Stimulated activated CD4-positive, alpha-beta T cell treated with anti-CD3 and anti-CD28 coated beads, TNF-alpha, amount 100 ng/mL, for 1 hour (primary cell): ENCODE results near the gene PGAM5.
"Not testable (repeated sequence)": the region's sequence is repeated elsewhere in the genome, so short reads cannot be mapped to it uniquely, and the experiment has no call there.

Experiments used
- DNase-seq, 3 donors: peaks; one replicate each; pipeline ENCODE4 v3.0.0-alpha.2; 2020; ENCODE audit warnings: low read depth in 3 of 3, low spot score in 1 of 3

The PGAM5 gene

DNA sequence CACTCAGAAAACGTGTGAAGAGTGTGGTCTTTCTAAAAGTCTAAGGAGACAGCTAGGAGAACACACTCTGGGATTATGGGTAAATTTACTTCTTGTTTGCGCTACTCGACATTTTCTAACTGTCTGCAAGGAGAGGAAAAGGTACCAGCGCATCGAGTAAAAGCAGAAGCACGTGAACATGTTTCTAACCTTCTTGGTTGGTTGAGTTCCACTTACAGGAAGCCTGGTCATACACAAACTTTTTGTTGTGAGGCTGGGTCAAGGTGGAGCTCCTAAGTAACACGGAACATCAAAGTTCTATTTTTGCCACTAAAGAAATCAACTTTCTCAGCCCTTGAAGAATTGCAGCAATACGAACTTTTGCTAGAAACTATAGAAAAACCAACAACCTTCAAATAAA lies 31.0 kb downstream of the PGAM5 start:
- DNase-seq = no peak

DNA sequence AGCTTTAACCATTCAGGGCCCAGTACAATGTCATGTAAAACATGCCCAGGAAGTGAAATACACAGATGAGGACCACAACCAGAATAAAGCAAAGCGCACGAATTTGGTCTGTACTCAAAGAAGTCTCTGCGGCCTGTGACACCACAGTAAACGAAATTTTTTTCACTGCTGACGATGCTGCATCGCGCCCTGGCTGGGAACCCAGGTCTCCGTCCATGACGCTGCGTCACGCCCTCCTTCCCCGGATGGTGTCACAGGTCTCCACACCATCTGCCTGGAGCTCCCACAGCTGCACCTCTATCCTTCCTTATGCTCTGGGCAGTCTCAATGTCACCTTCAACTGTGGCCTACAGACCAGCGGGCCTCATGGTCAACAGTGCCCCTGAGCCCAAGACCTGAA lies 33.2 kb downstream of the PGAM5 start:
- no peak for DNase-seq

- DNase-seq = no peak
Observed at GRCh38 chr12:132746613-132747012, 36.0 kb downstream of the PGAM5 start.

- no peak for DNase-seq
Observed at GRCh38 chr12:132747395-132747794, 36.8 kb downstream of the PGAM5 start.

DNA sequence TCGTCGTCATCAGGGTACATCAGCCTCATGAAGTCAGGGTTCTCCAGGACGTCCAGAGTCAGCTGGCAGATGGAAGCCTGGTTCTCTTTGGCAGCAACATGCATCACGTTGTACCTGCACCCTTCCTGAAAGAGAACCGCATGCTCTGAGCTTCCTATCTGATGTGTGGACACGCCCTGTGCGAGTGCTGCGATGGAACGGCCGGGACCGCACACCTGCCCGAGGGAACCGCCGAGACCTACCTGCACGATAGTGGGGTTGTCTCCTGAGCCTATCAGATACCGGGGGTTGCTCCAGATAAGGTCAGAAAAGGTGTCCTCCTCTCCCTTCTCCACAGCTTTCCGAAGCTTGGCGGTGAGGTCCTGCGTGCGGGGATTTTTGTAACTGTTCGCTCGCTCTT lies 37.3 kb downstream of the PGAM5 start:
- DNase-seq = no peak

GRCh38 chr12:132748319-132748718 lies 37.7 kb downstream of the PGAM5 start:
- no peak for DNase-seq

- DNase-seq = not testable (repeated sequence)
Observed at GRCh38 chr12:132753670-132754069, 43.0 kb downstream of the PGAM5 start.

DNA sequence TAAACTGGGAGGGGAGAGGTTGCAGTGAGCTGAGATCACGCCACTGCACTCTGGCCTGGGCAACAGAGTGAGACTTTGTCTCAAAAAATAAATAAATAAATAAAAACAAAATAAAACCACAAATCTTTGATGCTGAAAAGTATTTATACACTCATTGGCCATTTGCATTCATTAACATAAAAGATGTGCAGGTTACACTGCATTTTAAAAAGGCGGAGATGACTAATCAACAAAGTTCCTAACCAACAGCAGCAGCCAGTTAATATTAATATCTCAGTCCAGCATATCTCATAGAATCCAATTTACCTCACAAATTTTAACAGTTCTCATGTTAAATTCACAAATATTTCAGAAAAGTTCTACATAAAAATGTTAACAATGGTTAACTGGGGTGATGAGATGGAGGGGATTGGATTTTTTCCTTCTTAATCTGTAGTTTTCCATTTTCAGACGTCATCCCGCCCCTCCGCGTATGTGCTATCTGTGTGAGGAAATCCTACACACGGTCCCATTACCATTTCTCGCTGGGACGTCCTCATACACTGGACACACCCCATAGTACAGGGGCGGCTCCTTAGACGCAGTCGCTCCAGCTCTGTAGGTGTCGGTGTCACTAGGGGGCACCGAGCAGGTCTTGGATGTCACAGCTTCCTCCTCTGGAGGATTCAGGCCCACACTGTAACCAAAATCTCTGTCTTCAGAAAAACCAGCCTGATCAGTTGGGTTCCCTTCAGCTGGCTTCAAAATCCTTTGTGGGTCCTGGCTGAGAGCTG lies 43.7 kb downstream of the PGAM5 start:
- DNase-seq = no peak

DNA sequence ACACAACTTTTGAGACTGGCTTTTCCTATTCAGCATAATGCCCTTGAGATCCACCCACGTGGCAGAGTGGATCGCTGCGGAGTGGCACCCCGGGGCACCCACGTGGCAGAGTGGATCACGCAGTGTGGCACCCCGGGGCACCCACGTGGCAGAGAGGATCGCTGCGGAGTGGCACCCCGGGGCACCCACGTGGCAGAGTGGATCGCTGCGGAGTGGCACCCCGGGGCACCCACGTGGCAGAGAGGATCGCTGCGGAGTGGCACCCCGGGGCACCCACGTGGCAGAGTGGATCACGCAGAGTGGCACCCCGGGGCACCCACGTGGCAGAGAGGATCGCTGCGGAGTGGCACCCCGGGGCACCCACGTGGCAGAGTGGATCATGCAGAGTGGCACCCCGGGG lies 48.2 kb downstream of the PGAM5 start:
- DNase-seq = not testable (repeated sequence)

DNA sequence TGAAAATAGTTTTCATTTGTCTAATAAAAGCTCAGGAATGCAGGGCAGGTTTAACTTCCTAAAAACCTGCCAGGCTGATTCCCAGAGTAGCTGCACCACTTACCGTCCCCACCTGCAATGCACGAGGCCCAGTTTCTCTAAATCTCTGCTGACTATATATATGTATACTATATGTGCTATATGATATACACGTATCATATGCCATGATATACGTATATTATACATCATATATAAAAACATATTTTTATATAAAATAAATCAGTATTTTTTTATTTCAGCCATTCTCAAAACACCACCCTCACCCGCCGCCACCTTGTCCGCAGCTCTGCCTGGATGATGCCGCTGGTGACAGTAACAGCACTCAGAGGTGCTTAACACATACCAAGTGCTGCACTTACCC lies 48.7 kb downstream of the PGAM5 start:
- no peak for DNase-seq

GRCh38 chr12:132761032-132761920 lies 50.6 kb downstream of the PGAM5 start, which contains the start of gene ANKLE2:
ANKLE2 (minus strand) TSS chr12:132761832; CDS start chr12:132761798, 34 bp downstream.
- peak; percentile 37 to 57 (median 56) for DNase-seq

- peak; percentile 74 to 80 (median 77) for DNase-seq
Observed at GRCh38 chr12:132761921-132762583, 51.4 kb downstream of the PGAM5 start.

GRCh38 chr12:132764231-132764630 lies 53.6 kb downstream of the PGAM5 start:
- no peak for DNase-seq

DNA sequence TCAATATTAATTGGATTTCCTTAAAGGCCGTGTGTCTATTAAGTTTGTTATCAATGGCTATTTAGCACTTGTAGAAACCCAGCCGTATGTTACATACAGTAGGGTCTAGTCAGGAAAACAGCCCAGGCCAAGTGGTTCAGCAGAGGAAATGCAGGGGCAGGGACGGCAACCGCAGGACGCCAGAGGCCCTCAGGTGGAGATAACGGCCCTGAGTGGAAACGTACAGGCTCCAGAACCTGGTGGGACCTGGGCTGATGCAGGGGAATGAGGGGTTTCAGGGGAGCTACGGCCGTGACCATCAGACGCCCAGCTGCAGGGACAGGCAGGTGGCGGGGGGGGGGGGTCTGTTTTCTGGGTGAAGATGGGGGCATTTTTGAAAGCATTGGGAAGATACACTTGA lies 54.7 kb downstream of the PGAM5 start:
- DNase-seq = no peak

DNA sequence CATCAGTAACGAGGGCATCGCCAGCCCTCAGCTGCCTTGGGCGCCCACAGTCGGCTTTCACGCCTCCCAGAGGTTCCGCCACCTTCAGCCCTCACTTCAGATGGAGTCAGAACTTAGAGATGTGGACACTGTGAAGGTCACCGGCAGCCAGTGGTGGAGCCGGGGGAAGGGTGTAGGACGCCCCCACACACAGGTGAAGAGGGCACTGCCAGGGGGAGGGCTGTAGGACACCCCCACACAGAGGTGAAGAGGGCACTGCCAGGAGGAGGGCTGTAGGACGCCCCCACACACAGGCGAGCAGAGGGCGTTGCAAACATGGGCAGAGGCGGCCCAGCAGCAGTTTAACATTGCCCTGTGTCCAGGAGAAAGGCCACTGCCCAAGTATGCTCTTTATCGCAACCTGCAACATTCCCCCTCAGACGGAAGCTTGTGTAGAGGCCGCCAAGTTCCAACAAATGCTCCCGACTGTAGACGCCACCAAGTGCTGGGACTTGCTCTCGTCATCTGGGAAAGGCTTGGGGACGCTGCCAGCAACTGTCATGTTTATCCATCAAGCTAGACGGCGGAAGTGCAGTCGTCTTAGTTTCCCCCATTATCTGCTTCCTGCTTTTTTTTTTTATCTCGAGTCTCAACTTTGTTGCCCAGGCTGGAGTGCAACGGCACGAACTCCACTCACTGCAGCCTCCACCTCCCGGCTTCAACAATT lies 55.9 kb downstream of the PGAM5 start:
- DNase-seq = no peak

DNA sequence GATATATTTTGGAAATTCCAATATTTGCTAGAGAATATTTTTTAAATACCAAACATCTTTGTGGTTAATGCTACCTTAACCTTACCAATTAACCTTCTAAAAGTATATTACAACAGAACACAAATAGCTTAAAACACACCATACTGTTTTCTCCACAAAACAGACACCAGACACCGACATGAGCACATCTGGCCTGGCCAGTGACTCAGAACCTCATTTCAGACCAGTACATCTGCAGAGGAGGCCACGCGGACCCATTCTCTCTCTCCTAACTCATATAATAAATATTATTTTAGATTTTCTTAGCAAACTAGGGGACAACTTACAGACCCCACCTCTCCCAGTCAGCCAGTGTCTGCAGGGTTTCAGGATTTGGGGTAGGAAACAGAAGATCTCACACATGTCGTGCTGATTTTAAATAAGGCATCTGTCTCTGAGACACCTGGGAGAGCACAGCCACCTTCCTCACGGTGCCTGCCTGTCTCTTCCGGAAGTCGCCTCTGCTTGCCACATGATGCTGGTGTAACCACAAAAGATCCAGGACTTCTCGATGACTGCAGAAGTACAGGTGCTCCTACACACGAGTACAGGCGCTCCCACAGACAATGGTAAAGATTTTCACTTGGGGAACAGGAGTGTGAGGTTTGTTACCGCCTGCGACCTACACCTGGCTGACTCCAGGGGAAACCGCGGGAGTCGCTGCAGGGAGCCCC lies 60.6 kb downstream of the PGAM5 start:
- peak in 1 of 3 donors; percentile 15 for DNase-seq
